Liver (tissue), 3 donors: ENCODE data around the gene NDUFAF5.

Experiments used
- CTCF ChIP-seq: fragments of 150-350 bp; IDR thresholded peaks from 2 replicates; pipeline ENCODE4 v1.5.1; 2017; ENCODE audit warnings: improper control_type of control experiment, low read depth, low read length; ENCODE audit not compliant: missing input control
- EGR1 ChIP-seq, 2 donors: IDR thresholded peaks; 2 replicates each; pipeline ENCODE4 v1.6.1; 2016 to 2018; ENCODE audit warnings: antibody characterized with exemption in 2 of 2, low read depth in 2 of 2
- JUND ChIP-seq, 2 donors: IDR thresholded peaks; 2 replicates each; pipeline ENCODE4 v1.6.1; 2016; ENCODE audit warnings: antibody characterized with exemption in 2 of 2
- MAX ChIP-seq: IDR thresholded peaks from 2 replicates; pipeline ENCODE4 v1.6.1; 2016; ENCODE audit warnings: antibody characterized with exemption
- RAD21 ChIP-seq, 2 donors: IDR thresholded peaks; 2 replicates each; pipeline ENCODE4 v1.6.1; 2016; ENCODE audit warnings: antibody characterized with exemption in 2 of 2, mild to moderate bottlenecking in 2 of 2
- SP1 ChIP-seq: IDR thresholded peaks from 2 replicates; pipeline ENCODE4 v1.6.1; 2018; ENCODE audit warnings: antibody characterized with exemption, mild to moderate bottlenecking
- TAF1 ChIP-seq: conservative IDR thresholded peaks from 2 replicates; pipeline ENCODE4 v1.6.1; 2016; ENCODE audit warnings: antibody characterized with exemption, mild to moderate bottlenecking
- YY1 ChIP-seq: IDR thresholded peaks from 2 replicates; pipeline ENCODE4 v1.6.1; 2016; ENCODE audit warnings: antibody characterized with exemption, mild to moderate bottlenecking
- donor health status: healthy.
- donor health status: healthy.

DNA sequence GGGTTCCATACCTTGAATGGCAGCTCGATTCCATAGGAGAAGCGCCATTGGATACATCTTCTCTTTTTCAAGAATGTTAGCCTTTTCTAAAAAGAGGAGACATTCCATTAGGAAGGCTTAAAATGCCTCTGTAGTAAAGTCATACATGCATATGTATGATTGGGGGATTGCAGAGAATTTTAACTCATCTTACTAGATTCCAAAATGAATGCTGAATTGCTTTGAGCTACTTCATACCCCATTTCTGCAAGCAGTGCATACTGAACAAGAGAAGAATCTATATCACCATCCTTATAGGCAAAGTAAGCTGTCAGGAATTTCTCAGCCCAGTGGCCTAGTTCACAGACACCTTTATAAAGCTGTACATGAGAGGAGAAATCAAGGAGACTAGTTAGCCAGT is 80.3 kb downstream of the NDUFAF5 start:
- TF ChIP-seq CTCF (no peak), EGR1 (IDR thresholded peaks at IDR 0.05; ENCODE audit: low read depth in 2 of 2) (no peak), MAX (no peak), RAD21 (IDR thresholded peaks at IDR 0.05) (no peak), TAF1 (no peak), JUND (IDR thresholded peaks at IDR 0.05) (no peak), SP1 (no peak), YY1 (no peak)
